ENCODE results near the gene CTU1. TPM values are rescaled to one million over a fixed set of nuclear protein-coding genes. Genes with fewer than 3 reads are reported as not detected.
A peak's percentile ranks its signal among the peaks of the same experiment; 100 is the strongest.

Gene CTU1
- total RNA-seq, 2 experiments from 2014 or later: 1.4 to 1.6 TPM

DNA sequence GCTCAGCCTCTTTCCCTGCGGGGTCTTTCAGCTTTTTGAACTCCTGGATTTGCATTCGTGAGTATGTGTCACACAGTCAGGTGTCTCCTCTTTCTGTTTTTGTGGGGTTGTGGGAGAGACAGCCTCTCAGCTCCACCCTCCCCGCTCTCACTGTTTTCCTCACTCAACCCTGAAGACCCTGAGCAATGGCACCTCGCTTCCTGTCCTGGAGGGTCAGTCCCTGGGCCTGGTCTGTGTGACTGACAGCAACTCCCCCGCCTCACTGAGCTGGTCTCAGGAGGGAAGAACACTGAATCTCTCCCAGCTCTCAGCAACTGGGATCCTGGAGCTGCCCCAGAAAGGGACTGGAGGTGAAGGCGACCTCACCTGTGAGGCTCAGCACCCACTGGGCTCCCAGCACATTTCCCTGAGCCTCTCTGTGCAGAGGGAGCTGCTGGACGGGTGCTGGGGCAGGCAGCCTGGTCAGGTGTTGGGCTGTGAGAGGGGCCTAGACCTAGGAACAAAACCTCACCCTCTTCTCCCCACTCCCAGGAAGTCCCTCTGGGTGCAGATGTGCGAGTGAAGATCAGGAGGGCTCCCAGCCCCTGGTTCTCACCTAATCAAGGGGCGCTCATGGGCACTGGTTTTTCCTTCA lies 29.7 kb upstream of the CTU1 start:
- Mint-ChIP-seq H3K27ac (no peak overlapping the region), H3K4me3 (no peak overlapping the region), H3K4me1 (ENCODE audit: low read depth) (peaks cover 38% of the 10 kb centered on the region), H3K9me3 (no peaks in the 10 kb centered on the region), H3K27me3 (peaks cover 6% of the 10 kb centered on the region), H3K36me3 (ENCODE audit: low read depth) (no peaks in the 10 kb centered on the region)
- ChIA-PET CTCF (interaction anchor here (0.6 kb wide), 1 partner anchor 496 kb away, joined by 3 read pairs; no protein-coding TSS in a partner anchor), POLR2A (no interaction called here)
- Histone ChIP-seq H3K27me3 (ENCODE audit: control insufficient read depth in 1 of 2, insufficient read depth in 2 of 2, low read length in 2 of 2) (no peaks in the 10 kb centered on the region), H3K4me3 (ENCODE audit: low read length) (no peak overlapping the region), H3K36me3 (ENCODE audit: insufficient read depth, low read length) (no peaks in the 10 kb centered on the region), H3K27ac (ENCODE audit: low read depth in 1 of 2, low read length in 2 of 2) (no peak overlapping the region), H3K4me1 (ENCODE audit: insufficient read depth, low read length) (peaks cover 33% of the 10 kb centered on the region), H3K9me3 (ENCODE audit: control insufficient read depth in 1 of 2, insufficient read depth in 1 of 2, low read length in 2 of 2) (peaks cover 0 to 3% of the 10 kb centered on the region in 2 experiments)
- ATAC-seq (ENCODE audit: poor library complexity) (no peak), DNase-seq (no peak)
- TF ChIP-seq, protein P1, sequence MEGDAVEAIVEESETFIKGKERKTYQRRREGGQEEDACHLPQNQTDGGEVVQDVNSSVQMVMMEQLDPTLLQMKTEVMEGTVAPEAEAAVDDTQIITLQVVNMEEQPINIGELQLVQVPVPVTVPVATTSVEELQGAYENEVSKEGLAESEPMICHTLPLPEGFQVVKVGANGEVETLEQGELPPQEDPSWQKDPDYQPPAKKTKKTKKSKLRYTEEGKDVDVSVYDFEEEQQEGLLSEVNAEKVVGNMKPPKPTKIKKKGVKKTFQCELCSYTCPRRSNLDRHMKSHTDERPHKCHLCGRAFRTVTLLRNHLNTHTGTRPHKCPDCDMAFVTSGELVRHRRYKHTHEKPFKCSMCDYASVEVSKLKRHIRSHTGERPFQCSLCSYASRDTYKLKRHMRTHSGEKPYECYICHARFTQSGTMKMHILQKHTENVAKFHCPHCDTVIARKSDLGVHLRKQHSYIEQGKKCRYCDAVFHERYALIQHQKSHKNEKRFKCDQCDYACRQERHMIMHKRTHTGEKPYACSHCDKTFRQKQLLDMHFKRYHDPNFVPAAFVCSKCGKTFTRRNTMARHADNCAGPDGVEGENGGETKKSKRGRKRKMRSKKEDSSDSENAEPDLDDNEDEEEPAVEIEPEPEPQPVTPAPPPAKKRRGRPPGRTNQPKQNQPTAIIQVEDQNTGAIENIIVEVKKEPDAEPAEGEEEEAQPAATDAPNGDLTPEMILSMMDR (IDR thresholded peaks at IDR 0.05): no peak
- intact Hi-C loops (cut with DNase I, micrococcal nuclease): loop anchor here in 1 of 2 experiments (5.0 kb wide), 1 partner anchor 41 kb away; no protein-coding TSS in a partner anchor

DNA sequence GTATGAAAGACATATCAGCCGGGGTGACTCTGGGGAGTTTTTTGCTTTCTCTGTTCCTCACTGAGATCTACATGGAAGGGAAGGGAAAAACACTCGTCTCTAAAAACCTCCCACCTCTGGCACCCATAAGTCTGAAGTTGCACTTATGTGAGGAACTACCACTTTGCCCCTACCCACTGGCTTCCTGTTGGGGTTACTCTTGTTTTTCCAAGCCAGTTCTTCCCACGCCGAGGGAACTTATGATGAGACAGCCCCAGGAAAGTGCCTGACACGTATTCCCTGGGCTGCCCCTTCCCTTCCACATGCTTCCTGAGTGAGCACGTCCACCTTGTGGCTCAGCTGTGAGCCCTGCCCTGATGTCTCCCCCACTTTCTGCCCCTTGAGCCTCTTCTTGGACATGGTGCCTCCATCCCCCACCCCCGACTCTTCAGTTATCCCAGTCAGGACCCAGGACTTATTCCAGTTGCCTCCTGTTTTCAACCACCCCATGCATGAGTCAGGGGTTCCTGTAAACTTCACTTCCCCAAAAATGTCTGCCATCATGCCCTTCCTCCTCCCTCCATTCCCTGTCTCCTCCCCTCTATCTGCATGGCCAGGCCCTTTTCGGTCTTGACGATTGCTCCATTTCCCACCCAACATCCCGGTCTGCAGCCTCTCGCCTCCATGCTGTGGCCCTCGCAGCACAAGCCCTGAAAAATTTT lies 28.8 kb upstream of the CTU1 start:
- CTCF ChIA-PET: interaction anchor here (0.5 kb wide), 1 partner anchor 332 kb away, joined by 3 read pairs; no protein-coding TSS in a partner anchor
- Mint-ChIP-seq H3K4me3 (peak overlapping the region; percentile 20), H3K36me3 (ENCODE audit: low read depth) (no peaks in the 10 kb centered on the region), H3K27me3 (peaks cover 6% of the 10 kb centered on the region), H3K27ac (no peak overlapping the region), H3K4me1 (ENCODE audit: low read depth) (peaks cover 46% of the 10 kb centered on the region), H3K9me3 (no peaks in the 10 kb centered on the region)
- Histone ChIP-seq H3K4me1 (ENCODE audit: insufficient read depth, low read length) (peaks cover 35% of the 10 kb centered on the region), H3K27ac (ENCODE audit: low read depth in 1 of 2, low read length in 2 of 2) (no peak overlapping the region), H3K4me3 (ENCODE audit: low read length) (no peak overlapping the region), H3K36me3 (ENCODE audit: insufficient read depth, low read length) (no peaks in the 10 kb centered on the region), H3K9me3 (ENCODE audit: control insufficient read depth in 1 of 2, insufficient read depth in 1 of 2, low read length in 2 of 2) (peaks cover 0 to 3% of the 10 kb centered on the region in 2 experiments), H3K27me3 (ENCODE audit: control insufficient read depth in 1 of 2, insufficient read depth in 2 of 2, low read length in 2 of 2) (no peaks in the 10 kb centered on the region)
- intact Hi-C loops (cut with DNase I, micrococcal nuclease): loop anchor here in 1 of 2 experiments (5.0 kb wide), 1 partner anchor 40 kb away; no protein-coding TSS in a partner anchor
- TF ChIP-seq, protein P1 (IDR thresholded peaks at IDR 0.05): no peak
- DNase-seq: peak in 3 of 14 experiments; percentile 35 to 54 (median 43)
- no peak for ATAC-seq (ENCODE audit: poor library complexity)
- POLR2A ChIA-PET: no interaction called here

DNA sequence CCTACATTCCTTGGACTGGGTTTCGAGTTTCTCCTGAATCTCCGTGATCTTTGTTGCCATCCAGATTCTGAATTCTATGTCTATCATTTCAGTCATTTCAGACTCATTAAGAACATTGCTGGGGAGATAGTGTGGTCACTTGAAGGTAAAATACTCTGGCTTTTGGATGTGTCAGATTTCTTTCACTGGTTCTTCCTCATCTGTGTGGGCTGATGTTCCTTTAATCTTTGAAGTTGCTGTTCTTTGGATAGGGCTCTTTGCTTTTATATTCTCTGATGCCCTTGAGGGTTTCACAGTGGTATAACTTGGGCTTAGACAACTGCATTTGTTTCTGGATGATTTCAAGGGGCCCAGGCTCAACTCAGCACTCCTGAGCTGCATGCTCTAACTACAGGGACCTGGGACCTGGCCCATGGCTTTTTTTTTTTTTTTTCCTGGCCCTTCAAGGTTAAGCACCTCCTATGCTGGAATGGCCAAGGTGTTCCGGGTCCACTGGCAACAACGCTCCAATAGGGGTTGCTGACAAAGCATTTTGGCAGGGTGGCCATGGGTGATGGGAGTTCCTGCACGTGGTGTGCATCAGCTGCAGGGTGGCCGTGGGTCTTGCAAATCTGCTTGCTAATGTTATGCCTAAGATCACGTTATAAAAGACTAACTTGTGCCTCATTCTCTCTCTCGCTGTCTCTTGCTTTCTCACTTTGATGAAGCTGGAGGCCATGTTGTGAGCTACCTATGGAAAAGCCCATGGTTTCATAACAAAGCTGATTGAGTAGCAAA lies 28.0 kb upstream of the CTU1 start:
- no peaks in the 10 kb centered on the region for H3K9me3 Mint-ChIP-seq
- DNase-seq (no peak), ATAC-seq (ENCODE audit: poor library complexity) (no peak)
- no peak overlapping the region for H3K4me3 ChIP-seq (ENCODE audit: low read length)
- TF ChIP-seq, protein P1 (IDR thresholded peaks at IDR 0.05): no peak
- peaks cover 6% of the 10 kb centered on the region for H3K27me3 Mint-ChIP-seq
- H3K4me1 Mint-ChIP-seq (ENCODE audit: low read depth): peaks cover 51% of the 10 kb centered on the region
- POLR2A ChIA-PET: no interaction called here
- H3K4me1 ChIP-seq (ENCODE audit: insufficient read depth, low read length): peaks cover 38% of the 10 kb centered on the region
- intact Hi-C loops (cut with DNase I, micrococcal nuclease): loop anchor here in 1 of 2 experiments (5.0 kb wide), 1 partner anchor 39 kb away; no protein-coding TSS in a partner anchor
- no peaks in the 10 kb centered on the region for H3K9me3 ChIP-seq (ENCODE audit: control insufficient read depth in 1 of 2, insufficient read depth in 1 of 2, low read length in 2 of 2)
- H3K27ac Mint-ChIP-seq: no peak overlapping the region
- H3K36me3 Mint-ChIP-seq (ENCODE audit: low read depth): no peaks in the 10 kb centered on the region
- CTCF ChIA-PET: interaction anchor here (0.5 kb wide), 1 partner anchor 331 kb away, joined by 3 read pairs; no protein-coding TSS in a partner anchor
- H3K27me3 ChIP-seq (ENCODE audit: control insufficient read depth in 1 of 2, insufficient read depth in 2 of 2, low read length in 2 of 2): no peaks in the 10 kb centered on the region
- H3K36me3 ChIP-seq (ENCODE audit: insufficient read depth, low read length): no peaks in the 10 kb centered on the region
- H3K27ac ChIP-seq (ENCODE audit: low read depth in 1 of 2, low read length in 2 of 2): no peak overlapping the region
- no peak overlapping the region for H3K4me3 Mint-ChIP-seq
